ENCODE measurements around the gene SMTNL2.
"Not testable (repeated sequence)": the region's sequence is repeated elsewhere in the genome, so short reads cannot be mapped to it uniquely, and the experiment has no call there.

- not testable (repeated sequence) for TF ChIP-seq CTCF, POLR2A (IDR thresholded peaks at IDR 0.05)
These were observed 20.4 kb downstream of the SMTNL2 start for GRCh38 chr17:4604736-4605135.
